Breast epithelium (tissue), 3 donors: ENCODE measurements around the gene NEMP1.

Source experiments
- POLR2A ChIP-seq: fragments of 450-650 bp; IDR thresholded peaks from one replicate; pipeline ENCODE4 v1.6.1; 2016; ENCODE audit warnings: antibody characterized with exemption, mild to moderate bottlenecking, moderate library complexity
- POLR2AphosphoS5 ChIP-seq, 3 donors: sonication (generic); formaldehyde crosslinking; IDR thresholded peaks; one replicate each; pipeline ENCODE4 v1.6.1; 2017; ENCODE audit warnings: antibody characterized with exemption in 3 of 3
- TF ChIP-seq, protein P1 (sequence below), 3 donors: fragments of 450-650 bp; IDR thresholded peaks; one replicate each; pipeline ENCODE4 v1.5.1; 2016 to 2017; ENCODE audit warnings: antibody characterized with exemption in 3 of 3, mild to moderate bottlenecking in 3 of 3, moderate library complexity in 3 of 3

GRCh38 chr12:57040750-57041149 lies 37.8 kb downstream of the NEMP1 start:
- TF ChIP-seq, protein P1, sequence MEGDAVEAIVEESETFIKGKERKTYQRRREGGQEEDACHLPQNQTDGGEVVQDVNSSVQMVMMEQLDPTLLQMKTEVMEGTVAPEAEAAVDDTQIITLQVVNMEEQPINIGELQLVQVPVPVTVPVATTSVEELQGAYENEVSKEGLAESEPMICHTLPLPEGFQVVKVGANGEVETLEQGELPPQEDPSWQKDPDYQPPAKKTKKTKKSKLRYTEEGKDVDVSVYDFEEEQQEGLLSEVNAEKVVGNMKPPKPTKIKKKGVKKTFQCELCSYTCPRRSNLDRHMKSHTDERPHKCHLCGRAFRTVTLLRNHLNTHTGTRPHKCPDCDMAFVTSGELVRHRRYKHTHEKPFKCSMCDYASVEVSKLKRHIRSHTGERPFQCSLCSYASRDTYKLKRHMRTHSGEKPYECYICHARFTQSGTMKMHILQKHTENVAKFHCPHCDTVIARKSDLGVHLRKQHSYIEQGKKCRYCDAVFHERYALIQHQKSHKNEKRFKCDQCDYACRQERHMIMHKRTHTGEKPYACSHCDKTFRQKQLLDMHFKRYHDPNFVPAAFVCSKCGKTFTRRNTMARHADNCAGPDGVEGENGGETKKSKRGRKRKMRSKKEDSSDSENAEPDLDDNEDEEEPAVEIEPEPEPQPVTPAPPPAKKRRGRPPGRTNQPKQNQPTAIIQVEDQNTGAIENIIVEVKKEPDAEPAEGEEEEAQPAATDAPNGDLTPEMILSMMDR (IDR thresholded peaks at IDR 0.05) = no peak
- TF ChIP-seq POLR2A = no peak
- TF ChIP-seq POLR2AphosphoS5 (IDR thresholded peaks at IDR 0.05) = no peak
